ENCODE results near the gene SLC26A2.

The SLC26A2 gene

DNA sequence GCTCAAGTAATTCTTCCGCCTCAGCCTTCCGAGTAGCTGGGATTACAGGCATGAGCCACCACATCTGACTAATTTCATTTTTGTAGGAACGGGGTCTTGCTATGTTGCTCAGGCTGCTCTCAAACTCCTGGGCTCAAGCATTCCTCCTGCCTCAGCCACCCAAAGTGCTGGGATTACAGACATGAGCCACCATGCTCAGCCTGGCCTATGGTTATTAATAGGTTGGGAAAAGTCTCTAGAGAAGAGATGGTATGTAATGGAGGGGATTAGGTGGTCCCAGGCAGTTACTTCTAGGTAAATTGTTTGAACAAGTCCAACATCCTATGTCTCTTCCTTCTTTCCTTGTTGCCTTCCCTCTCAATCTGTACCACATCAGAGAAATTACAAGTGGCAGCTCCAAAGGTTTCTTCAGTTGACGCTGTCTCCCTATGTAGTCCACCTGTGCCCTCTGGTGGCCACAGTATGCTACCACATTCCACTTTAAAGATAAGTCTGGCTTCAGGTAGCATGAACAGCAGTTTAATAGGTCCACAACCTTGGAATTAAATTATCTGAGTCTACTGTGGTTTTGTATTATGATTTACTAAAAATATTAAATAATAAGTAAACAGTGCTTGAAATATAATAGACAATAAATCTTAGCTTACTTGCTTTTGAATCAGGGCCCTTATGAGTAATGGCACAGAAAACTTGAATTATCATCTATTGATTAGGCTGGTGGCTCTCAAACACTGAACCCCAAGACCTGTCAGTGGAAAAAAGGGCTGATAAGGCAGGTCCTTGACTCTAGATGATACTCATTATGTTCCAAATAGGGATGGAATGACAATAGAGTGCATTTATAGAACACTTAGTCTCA is 30.2 kb downstream of the SLC26A2 start:
- H3K36me3 ChIP-seq (ENCODE audit: control insufficient read depth, insufficient read depth, low read length): no peaks in the 10 kb centered on the region
- no CpG with 5 or more reads among the region's 4 CpGs for WGBS (ENCODE audit: extremely low coverage, insufficient coverage, low lambda C conversion rate)
- H3K4me3 ChIP-seq (ENCODE audit: low read length): no peak overlapping the region
- no peaks in the 10 kb centered on the region for H3K79me2 ChIP-seq (ENCODE audit: control insufficient read depth, insufficient read depth, low read length)
- H3K4me2 ChIP-seq (ENCODE audit: low read length): no peak overlapping the region
- no peak overlapping the region for H2BK120ac ChIP-seq (ENCODE audit: low read depth, low read length)
- no peak overlapping the region for H3K9ac ChIP-seq (ENCODE audit: low read length)
- no peak overlapping the region for H4K8ac ChIP-seq (ENCODE audit: low read depth, low read length)
- no peak overlapping the region for H3K27ac ChIP-seq (ENCODE audit: low read depth, low read length)
- no peak overlapping the region for H2BK5ac ChIP-seq (ENCODE audit: low read length)
- no peaks in the 10 kb centered on the region for H3K79me1 ChIP-seq (ENCODE audit: low read length)
- no peak overlapping the region for H3K23ac ChIP-seq (ENCODE audit: low read length)
- peak; percentile 81 for DNase-seq
- no peak overlapping the region for H3K4ac ChIP-seq (ENCODE audit: low read depth, low read length)
- no peak overlapping the region for H2BK15ac ChIP-seq (replicated peaks; ENCODE audit: low read depth)
- no peaks in the 10 kb centered on the region for H3K4me1 ChIP-seq (ENCODE audit: control insufficient read depth, low read depth, low read length)
- no peak overlapping the region for H3K18ac ChIP-seq (ENCODE audit: low read length)
- H4K5ac ChIP-seq (ENCODE audit: low read length): no peak overlapping the region
- H2AK5ac ChIP-seq (ENCODE audit: low read length): no peak overlapping the region
- H3K27me3 ChIP-seq (ENCODE audit: insufficient read depth, low read length, poor library complexity): no peaks in the 10 kb centered on the region
- no peak overlapping the region for H3K56ac ChIP-seq (ENCODE audit: low read length)

DNA sequence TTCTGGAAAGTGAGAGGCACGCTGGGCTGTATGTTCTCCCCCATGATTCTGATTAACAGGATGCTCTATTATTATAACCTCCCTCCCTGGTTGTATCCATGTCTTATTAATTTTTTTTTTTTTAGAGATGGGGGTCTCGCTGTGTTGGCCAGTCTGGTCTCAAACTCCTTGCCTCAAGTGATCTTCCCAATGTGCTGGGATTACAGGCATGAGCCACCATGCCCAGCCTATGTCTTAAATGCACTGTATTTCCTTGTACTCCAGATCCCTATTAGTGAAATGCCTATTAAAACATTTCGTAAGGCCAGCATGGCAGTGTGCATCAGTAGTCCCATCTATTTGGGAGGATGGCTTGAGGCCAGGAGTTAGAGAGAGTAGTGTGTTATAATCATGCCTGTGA is 32.9 kb downstream of the SLC26A2 start:
- Histone ChIP-seq H3K36me3 (ENCODE audit: control insufficient read depth, insufficient read depth, low read length) (no peaks in the 10 kb centered on the region), H3K4me2 (ENCODE audit: low read length) (no peak overlapping the region), H2BK120ac (ENCODE audit: low read depth, low read length) (no peak overlapping the region), H3K27me3 (ENCODE audit: insufficient read depth, low read length, poor library complexity) (no peaks in the 10 kb centered on the region), H3K4me3 (ENCODE audit: low read length) (no peak overlapping the region), H3K79me2 (ENCODE audit: control insufficient read depth, insufficient read depth, low read length) (no peaks in the 10 kb centered on the region), H3K23ac (ENCODE audit: low read length) (no peak overlapping the region), H3K56ac (ENCODE audit: low read length) (no peak overlapping the region), H4K5ac (ENCODE audit: low read length) (no peak overlapping the region), H3K79me1 (ENCODE audit: low read length) (no peaks in the 10 kb centered on the region), H3K18ac (ENCODE audit: low read length) (no peak overlapping the region), H3K4me1 (ENCODE audit: control insufficient read depth, low read depth, low read length) (no peaks in the 10 kb centered on the region), H2BK5ac (ENCODE audit: low read length) (no peak overlapping the region), H2BK15ac (replicated peaks; ENCODE audit: low read depth) (no peak overlapping the region), H4K8ac (ENCODE audit: low read depth, low read length) (no peak overlapping the region), H2AK5ac (ENCODE audit: low read length) (no peak overlapping the region), H3K9ac (ENCODE audit: low read length) (no peak overlapping the region), H3K4ac (ENCODE audit: low read depth, low read length) (no peak overlapping the region), H3K27ac (ENCODE audit: low read depth, low read length) (no peak overlapping the region)
- no CpG with 5 or more reads among the region's 3 CpGs for WGBS (ENCODE audit: extremely low coverage, insufficient coverage, low lambda C conversion rate)
- DNase-seq: no peak

DNA sequence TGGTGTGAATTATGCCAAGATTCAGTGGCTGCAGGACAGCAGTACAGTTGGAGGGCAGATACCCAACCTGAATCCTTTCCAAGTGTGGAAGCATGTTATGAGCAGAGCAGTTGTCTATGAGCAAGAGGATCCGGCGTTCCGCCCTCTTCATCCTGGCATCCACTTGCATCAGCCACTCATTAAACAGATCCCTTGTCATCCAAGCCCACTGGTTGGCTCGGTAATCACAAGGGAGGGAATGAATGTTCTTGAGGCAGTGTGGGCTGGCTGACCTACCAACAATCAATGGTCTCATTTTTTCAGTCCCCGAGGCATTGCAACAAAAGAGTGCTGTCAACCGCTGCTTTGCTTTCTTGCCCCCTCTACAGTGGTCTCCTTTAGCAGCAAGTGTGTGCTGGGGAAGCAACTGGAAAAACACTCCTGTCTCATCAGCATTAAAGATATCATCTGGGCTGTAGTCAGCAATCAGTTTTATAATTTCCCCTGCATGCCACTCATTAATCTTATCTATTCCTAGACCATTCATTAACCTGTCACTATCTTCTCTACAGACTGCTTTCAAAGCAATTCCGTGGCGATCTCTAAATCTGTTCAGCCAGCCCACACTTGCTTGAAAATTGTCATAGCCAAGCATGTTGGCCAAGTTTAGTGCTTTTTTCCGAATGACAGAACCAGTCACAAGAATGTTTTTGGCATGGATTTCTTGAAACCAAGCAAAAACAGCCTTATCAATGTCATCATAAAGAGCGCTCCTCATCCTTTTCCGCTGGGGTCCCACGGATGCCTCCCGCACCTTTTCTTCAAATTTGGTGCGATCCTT is 35.0 kb downstream of the SLC26A2 start:
- WGBS (ENCODE audit: extremely low coverage, insufficient coverage, low lambda C conversion rate): no CpG with 5 or more reads among the region's 14 CpGs
- H3K4me2 ChIP-seq (ENCODE audit: low read length): no peak overlapping the region
- H2BK120ac ChIP-seq (ENCODE audit: low read depth, low read length): no peak overlapping the region
- H2AK5ac ChIP-seq (ENCODE audit: low read length): no peak overlapping the region
- H2BK15ac ChIP-seq (replicated peaks; ENCODE audit: low read depth): no peak overlapping the region
- no peak overlapping the region for H3K18ac ChIP-seq (ENCODE audit: low read length)
- H3K4me1 ChIP-seq (ENCODE audit: control insufficient read depth, low read depth, low read length): peaks cover 4% of the 10 kb centered on the region
- no peak overlapping the region for H3K9ac ChIP-seq (ENCODE audit: low read length)
- no peaks in the 10 kb centered on the region for H3K79me2 ChIP-seq (ENCODE audit: control insufficient read depth, insufficient read depth, low read length)
- no peaks in the 10 kb centered on the region for H3K79me1 ChIP-seq (ENCODE audit: low read length)
- H3K56ac ChIP-seq (ENCODE audit: low read length): no peak overlapping the region
- no peak overlapping the region for H4K8ac ChIP-seq (ENCODE audit: low read depth, low read length)
- no peak overlapping the region for H3K4me3 ChIP-seq (ENCODE audit: low read length)
- no peak overlapping the region for H3K27ac ChIP-seq (ENCODE audit: low read depth, low read length)
- no peak overlapping the region for H2BK5ac ChIP-seq (ENCODE audit: low read length)
- DNase-seq: peak; percentile 10
- H3K4ac ChIP-seq (ENCODE audit: low read depth, low read length): no peak overlapping the region
- H3K27me3 ChIP-seq (ENCODE audit: insufficient read depth, low read length, poor library complexity): no peaks in the 10 kb centered on the region
- no peaks in the 10 kb centered on the region for H3K36me3 ChIP-seq (ENCODE audit: control insufficient read depth, insufficient read depth, low read length)
- H4K5ac ChIP-seq (ENCODE audit: low read length): no peak overlapping the region
- no peak overlapping the region for H3K23ac ChIP-seq (ENCODE audit: low read length)

DNA sequence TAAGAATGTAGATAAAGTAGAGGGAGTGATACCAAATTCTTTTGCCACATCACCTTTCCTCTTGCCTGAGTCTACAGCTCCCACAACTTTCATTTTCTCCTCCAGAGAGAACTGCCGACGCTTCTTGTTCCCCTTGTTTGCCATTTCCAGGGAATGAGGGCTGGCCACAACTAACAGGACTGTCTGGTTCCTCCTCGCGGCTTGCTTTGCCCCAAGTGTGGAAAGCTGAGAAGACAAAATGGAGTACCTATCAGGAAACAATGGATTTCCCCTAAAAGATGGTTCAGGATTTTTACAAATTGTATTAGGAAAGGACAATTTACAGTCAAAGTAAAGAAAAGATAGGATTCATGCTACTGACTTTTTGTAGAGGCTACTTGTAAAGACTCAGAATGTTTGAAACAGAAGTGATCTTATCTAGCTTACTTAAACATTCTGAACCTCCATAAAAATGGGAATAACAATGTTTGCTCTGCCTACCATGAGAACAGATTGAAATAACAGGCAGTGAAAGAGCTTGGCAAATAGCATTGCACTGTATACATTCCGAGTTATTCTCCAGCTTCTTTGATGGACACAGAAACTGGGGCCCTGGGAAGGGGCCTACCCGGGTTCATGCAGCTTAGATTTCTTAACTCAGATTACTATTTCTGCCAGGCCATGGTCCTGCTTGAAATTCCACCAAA is 35.8 kb downstream of the SLC26A2 start:
- Histone ChIP-seq H3K27ac (ENCODE audit: low read depth, low read length) (no peak overlapping the region), H2AK5ac (ENCODE audit: low read length) (no peak overlapping the region), H3K4ac (ENCODE audit: low read depth, low read length) (no peak overlapping the region), H3K4me1 (ENCODE audit: control insufficient read depth, low read depth, low read length) (peaks cover 4% of the 10 kb centered on the region), H3K23ac (ENCODE audit: low read length) (no peak overlapping the region), H2BK5ac (ENCODE audit: low read length) (no peak overlapping the region), H3K79me1 (ENCODE audit: low read length) (peaks cover 3% of the 10 kb centered on the region), H4K5ac (ENCODE audit: low read length) (no peak overlapping the region), H3K27me3 (ENCODE audit: insufficient read depth, low read length, poor library complexity) (no peaks in the 10 kb centered on the region), H3K9ac (ENCODE audit: low read length) (no peak overlapping the region), H3K4me3 (ENCODE audit: low read length) (no peak overlapping the region), H3K4me2 (ENCODE audit: low read length) (no peak overlapping the region), H3K79me2 (ENCODE audit: control insufficient read depth, insufficient read depth, low read length) (peaks cover 4% of the 10 kb centered on the region), H4K8ac (ENCODE audit: low read depth, low read length) (no peak overlapping the region), H3K56ac (ENCODE audit: low read length) (no peak overlapping the region), H3K36me3 (ENCODE audit: control insufficient read depth, insufficient read depth, low read length) (no peaks in the 10 kb centered on the region), H2BK120ac (ENCODE audit: low read depth, low read length) (no peak overlapping the region), H2BK15ac (replicated peaks; ENCODE audit: low read depth) (no peak overlapping the region), H3K18ac (ENCODE audit: low read length) (no peak overlapping the region)
- DNase-seq: no peak
- no CpG with 5 or more reads among the region's 6 CpGs for WGBS (ENCODE audit: extremely low coverage, insufficient coverage, low lambda C conversion rate)

DNA sequence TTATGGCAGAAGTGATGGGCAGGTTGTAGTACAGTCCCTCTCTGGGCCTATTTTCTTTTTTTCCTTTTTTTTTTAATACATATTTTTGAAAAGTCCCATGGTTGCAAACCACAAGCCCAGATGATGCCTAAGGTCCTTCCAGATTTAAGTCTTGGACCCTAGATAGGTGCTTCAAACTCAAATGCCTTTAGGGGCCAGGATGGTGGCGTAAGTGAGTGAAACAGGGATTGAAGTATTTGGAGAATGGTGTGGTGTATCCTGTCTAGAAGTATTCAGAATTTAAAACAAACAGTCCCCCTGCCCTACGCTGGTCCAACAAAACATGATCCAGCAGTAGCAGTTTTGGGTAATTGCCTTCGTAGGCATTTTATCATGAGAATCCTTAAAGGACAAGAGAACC is 37.7 kb downstream of the SLC26A2 start:
- peaks cover 18% of the 10 kb centered on the region for H3K79me2 ChIP-seq (ENCODE audit: control insufficient read depth, insufficient read depth, low read length)
- H4K8ac ChIP-seq (ENCODE audit: low read depth, low read length): no peak overlapping the region
- no peaks in the 10 kb centered on the region for H3K27me3 ChIP-seq (ENCODE audit: insufficient read depth, low read length, poor library complexity)
- H2AK5ac ChIP-seq (ENCODE audit: low read length): no peak overlapping the region
- WGBS (ENCODE audit: extremely low coverage, insufficient coverage, low lambda C conversion rate): no CpG with 5 or more reads among the region's 3 CpGs
- H3K27ac ChIP-seq (ENCODE audit: low read depth, low read length): no peak overlapping the region
- no peaks in the 10 kb centered on the region for H3K36me3 ChIP-seq (ENCODE audit: control insufficient read depth, insufficient read depth, low read length)
- no peak overlapping the region for H4K5ac ChIP-seq (ENCODE audit: low read length)
- no peak overlapping the region for H3K23ac ChIP-seq (ENCODE audit: low read length)
- no peak overlapping the region for H3K4me3 ChIP-seq (ENCODE audit: low read length)
- H3K79me1 ChIP-seq (ENCODE audit: low read length): peaks cover 7% of the 10 kb centered on the region
- H3K18ac ChIP-seq (ENCODE audit: low read length): no peak overlapping the region
- H3K4me1 ChIP-seq (ENCODE audit: control insufficient read depth, low read depth, low read length): peaks cover 7% of the 10 kb centered on the region
- DNase-seq: no peak
- H3K4ac ChIP-seq (ENCODE audit: low read depth, low read length): no peak overlapping the region
- no peak overlapping the region for H3K56ac ChIP-seq (ENCODE audit: low read length)
- H2BK5ac ChIP-seq (ENCODE audit: low read length): no peak overlapping the region
- no peak overlapping the region for H2BK15ac ChIP-seq (replicated peaks; ENCODE audit: low read depth)
- no peak overlapping the region for H3K9ac ChIP-seq (ENCODE audit: low read length)
- no peak overlapping the region for H2BK120ac ChIP-seq (ENCODE audit: low read depth, low read length)
- H3K4me2 ChIP-seq (ENCODE audit: low read length): no peak overlapping the region

Measured in mesendoderm (in vitro differentiated cells).